Measurements from ENCODE around the gene PHTF2.

- TF ChIP-seq POLR2A (IDR thresholded peaks at IDR 0.05) (no peak), CTCF (IDR thresholded peaks at IDR 0.05) (no peak)
Observed at GRCh38 chr7:77985974-77986339, 187.4 kb downstream of the PHTF2 start.
